Stomach smooth muscle (tissue), 2 donors: ENCODE measurements around the gene GPATCH4.
"Not testable (repeated sequence)": the region's sequence is repeated elsewhere in the genome, so short reads cannot be mapped to it uniquely, and the experiment has no call there.

Experiments
- H3K27ac ChIP-seq: one replicate; pipeline ENCODE4 v1.7.0; 2013; ENCODE audit warnings: mild to moderate bottlenecking, low read length, inconsistent platforms
- H3K27me3 ChIP-seq, 2 donors: one replicate each; pipeline ENCODE4 v1.7.0; 2013; ENCODE audit warnings: low read length in 2 of 2; ENCODE audit not compliant: insufficient read depth in 2 of 2, control insufficient read depth in 1 of 2
- H3K36me3 ChIP-seq, 2 donors: one replicate each; pipeline ENCODE4 v1.7.0; 2013; ENCODE audit warnings: low read length in 2 of 2; ENCODE audit not compliant: control insufficient read depth in 2 of 2, insufficient read depth in 2 of 2
- H3K4me1 ChIP-seq: one replicate; pipeline ENCODE4 v1.7.0; 2013; ENCODE audit warnings: low read length; ENCODE audit not compliant: control insufficient read depth, insufficient read depth
- H3K4me3 ChIP-seq, 2 donors: one replicate each; pipeline ENCODE4 v1.7.0; 2013; ENCODE audit warnings: low read length in 2 of 2
- H3K9ac ChIP-seq, 2 donors: one replicate each; pipeline ENCODE4 v1.7.0; 2013; ENCODE audit warnings: low read length in 2 of 2, mild to moderate bottlenecking in 1 of 2
- H3K9me3 ChIP-seq, 2 donors: one replicate each; pipeline ENCODE4 v1.7.0; 2013; ENCODE audit warnings: low read length in 2 of 2; ENCODE audit not compliant: control insufficient read depth in 2 of 2
- donor health status: healthy.
- donor health status: Pancreatic carcinoma.

The GPATCH4 gene

GRCh38 chr1:156610072-156610471 lies 8.8 kb upstream of the GPATCH4 start:
- H3K36me3 ChIP-seq, H3K9me3 ChIP-seq, H3K27me3 ChIP-seq, H3K27ac ChIP-seq, H3K4me3 ChIP-seq, H3K9ac ChIP-seq, H3K4me1 ChIP-seq: not testable (repeated sequence)

- Histone ChIP-seq H3K4me3 (no peak overlapping the region), H3K36me3 (no peaks in the 10 kb centered on the region), H3K27ac (no peak overlapping the region), H3K9ac (no peak overlapping the region), H3K4me1 (no peaks in the 10 kb centered on the region), H3K27me3 (no peaks in the 10 kb centered on the region), H3K9me3 (no peaks in the 10 kb centered on the region)
These were observed 7.7 kb upstream of the GPATCH4 start for GRCh38 chr1:156608981-156609380.

GRCh38 chr1:156608036-156608674 lies 6.9 kb upstream of the GPATCH4 start:
- Histone ChIP-seq H3K36me3 (no peaks in the 10 kb centered on the region), H3K9ac (peak overlapping the region in 1 of 2 donors; percentile 58), H3K27ac (no peak overlapping the region), H3K4me1 (no peaks in the 10 kb centered on the region), H3K9me3 (no peaks in the 10 kb centered on the region), H3K27me3 (no peaks in the 10 kb centered on the region), H3K4me3 (no peak overlapping the region)

GRCh38 chr1:156607344-156607743 lies 6.1 kb upstream of the GPATCH4 start:
- not testable (repeated sequence) for H3K27me3 ChIP-seq, H3K36me3 ChIP-seq, H3K4me1 ChIP-seq, H3K9ac ChIP-seq, H3K9me3 ChIP-seq, H3K27ac ChIP-seq, H3K4me3 ChIP-seq

- no peak overlapping the region for H3K27ac ChIP-seq
- peaks cover 9 to 10% of the 10 kb centered on the region in 2 donors for H3K36me3 ChIP-seq
- no peak overlapping the region for H3K4me3 ChIP-seq
- H3K9me3 ChIP-seq, result no peaks in the 10 kb centered on the region
- H3K4me1 ChIP-seq, result peaks cover 14% of the 10 kb centered on the region
- no peaks in the 10 kb centered on the region for H3K27me3 ChIP-seq
- no peak overlapping the region for H3K9ac ChIP-seq
These were observed 1.3 kb upstream of the GPATCH4 start for GRCh38 chr1:156602557-156602993.

GRCh38 chr1:156601892-156602291 lies 613 bp upstream of the GPATCH4 start:
- peaks cover 15 to 16% of the 10 kb centered on the region in 2 donors for H3K36me3 ChIP-seq
- H3K4me1 ChIP-seq, result peaks cover 14% of the 10 kb centered on the region
- H3K9me3 ChIP-seq, result no peaks in the 10 kb centered on the region
- H3K27ac ChIP-seq, result peak overlapping the region; percentile 79
- no peaks in the 10 kb centered on the region for H3K27me3 ChIP-seq
- H3K9ac ChIP-seq, result peak overlapping the region; percentile 87 to 90
- H3K4me3 ChIP-seq, result peak overlapping the region; percentile 94 to 98

- H3K4me1 ChIP-seq, result peaks cover 14% of the 10 kb centered on the region
- peak overlapping the region; percentile 87 to 90 for H3K9ac ChIP-seq
- peak overlapping the region; percentile 94 to 98 for H3K4me3 ChIP-seq
- H3K9me3 ChIP-seq, result no peaks in the 10 kb centered on the region
- no peaks in the 10 kb centered on the region for H3K27me3 ChIP-seq
- H3K27ac ChIP-seq, result peak overlapping the region; percentile 79
- H3K36me3 ChIP-seq, result peaks cover 26 to 27% of the 10 kb centered on the region in 2 donors
These were observed 552 bp downstream of the GPATCH4 start for GRCh38 chr1:156600733-156601121.

- no peak overlapping the region for H3K27ac ChIP-seq
- H3K36me3 ChIP-seq, result peaks cover 28 to 34% of the 10 kb centered on the region in 2 donors
- no peaks in the 10 kb centered on the region for H3K9me3 ChIP-seq
- H3K4me1 ChIP-seq, result peaks cover 14% of the 10 kb centered on the region
- no peak overlapping the region for H3K4me3 ChIP-seq
- H3K27me3 ChIP-seq, result no peaks in the 10 kb centered on the region
- no peak overlapping the region for H3K9ac ChIP-seq
These were observed 1.5 kb downstream of the GPATCH4 start for GRCh38 chr1:156599811-156600210.

GRCh38 chr1:156598731-156599432 lies 2.4 kb downstream of the GPATCH4 start:
- no peak overlapping the region for H3K9ac ChIP-seq
- peaks cover 14% of the 10 kb centered on the region for H3K4me1 ChIP-seq
- no peaks in the 10 kb centered on the region for H3K27me3 ChIP-seq
- H3K27ac ChIP-seq, result no peak overlapping the region
- no peaks in the 10 kb centered on the region for H3K9me3 ChIP-seq
- H3K36me3 ChIP-seq, result peaks cover 32 to 40% of the 10 kb centered on the region in 2 donors
- H3K4me3 ChIP-seq, result no peak overlapping the region

GRCh38 chr1:156598125-156598524 lies 3.2 kb downstream of the GPATCH4 start:
- Histone ChIP-seq H3K9ac (no peak overlapping the region), H3K9me3 (no peaks in the 10 kb centered on the region), H3K27me3 (no peaks in the 10 kb centered on the region), H3K36me3 (peaks cover 37 to 44% of the 10 kb centered on the region in 2 donors), H3K4me1 (peaks cover 14% of the 10 kb centered on the region), H3K4me3 (no peak overlapping the region), H3K27ac (no peak overlapping the region)

GRCh38 chr1:156596426-156596825 lies 4.9 kb downstream of the GPATCH4 start:
- Histone ChIP-seq H3K9me3 (no peaks in the 10 kb centered on the region), H3K27ac (no peak overlapping the region), H3K4me1 (peaks cover 18% of the 10 kb centered on the region), H3K4me3 (no peak overlapping the region), H3K27me3 (no peaks in the 10 kb centered on the region), H3K9ac (no peak overlapping the region), H3K36me3 (peaks cover 43 to 48% of the 10 kb centered on the region in 2 donors)
